H1 (cell line): ENCODE results near the gene ITPK1. TPM values are rescaled to one million over a fixed set of nuclear protein-coding genes. Genes with fewer than 3 reads are reported as not detected.

Experiments used
- CTCF ChIA-PET: fragments of 300-600 bp; sonication (Branson Sonifier 250); formaldehyde crosslinking; loops from one replicate; lab custom pipeline; 2021; ENCODE audit not compliant: partially characterized antibody; lab: Charles Lee
- POLR2A ChIA-PET: fragments of 300-600 bp; sonication (Branson Sonifier 250); formaldehyde crosslinking; loops from one replicate; lab custom pipeline; 2021; ENCODE audit warnings: inconsistent platforms; ENCODE audit not compliant: partially characterized antibody; lab: Charles Lee
- DNase-seq, 2 experiments: peaks; one replicate each; pipeline versions ENCODE4 v3.0.0 to v3.0.0-alpha.2; 2010 to 2022; ENCODE audit warnings: low spot score in 2 of 2, low read depth in 1 of 2, mixed read lengths in 1 of 2
- FAIRE-seq: peaks from 2 replicates; lab custom pipeline; 2011; peaks lifted over from hg19 to GRCh38; lab: Jason Lieb, UNC
- H2AFZ ChIP-seq: 2 replicates; pipeline ENCODE4 v1.8.1; 2012; ENCODE audit warnings: low read length, inconsistent platforms
- H2AK5ac ChIP-seq: 2 replicates; pipeline ENCODE4 v1.6.1; 2013; ENCODE audit warnings: low read depth, low read length
- H2BK120ac ChIP-seq: replicated peaks from 2 replicates; pipeline ENCODE3; 2013; ENCODE audit warnings: low read depth, low read length, inconsistent platforms
- H2BK12ac ChIP-seq: 2 replicates; pipeline ENCODE4 v1.6.1; 2013; ENCODE audit warnings: low read depth, low read length
- H2BK15ac ChIP-seq: 2 replicates; pipeline ENCODE4 v1.6.1; 2013; ENCODE audit warnings: low read length
- H2BK20ac ChIP-seq: 2 replicates; pipeline ENCODE4 v1.6.1; 2013; ENCODE audit warnings: low read length
- H2BK5ac ChIP-seq: 2 replicates; pipeline ENCODE4 v1.6.1; 2013; ENCODE audit warnings: low read depth, low read length
- H3K14ac ChIP-seq: 2 replicates; pipeline ENCODE4 v1.6.1; 2013; ENCODE audit warnings: inconsistent platforms; ENCODE audit not compliant: insufficient read length
- H3K18ac ChIP-seq: 2 replicates; pipeline ENCODE4 v1.6.1; 2013; ENCODE audit warnings: low read length; ENCODE audit errors: extremely low read depth
- H3K23ac ChIP-seq: 2 replicates; pipeline ENCODE4 v1.6.1; 2013; ENCODE audit warnings: inconsistent platforms; ENCODE audit not compliant: insufficient read length
- H3K23me2 ChIP-seq: 2 replicates; pipeline ENCODE4 v1.6.1; 2013; ENCODE audit warnings: low read depth, low read length
- H3K27ac ChIP-seq: 2 replicates; pipeline ENCODE4 v1.6.1; 2011; ENCODE audit warnings: low read depth, low read length, inconsistent platforms
- H3K27me3 ChIP-seq, 4 experiments: replicated peaks in 1 of 4; 1 replicate in 1 of 4; 2 replicates in 3 of 4; pipeline versions ENCODE4 v1.6.1 to v1.8.1; 2011 to 2013; ENCODE audit warnings: low read length in 3 of 4, mild to moderate bottlenecking in 3 of 4, inconsistent platforms in 2 of 4, mixed read lengths in 2 of 4, moderate library complexity in 1 of 4; ENCODE audit not compliant: control insufficient read depth in 3 of 4, insufficient read depth in 3 of 4; ENCODE audit errors: extremely low read depth in 1 of 4
- H3K36me3 ChIP-seq, 4 experiments: 2 replicates each; pipeline versions ENCODE4 v1.6.1 to v1.8.1; 2011 to 2013; ENCODE audit warnings: mild to moderate bottlenecking in 4 of 4, low read length in 3 of 4, moderate library complexity in 2 of 4, control low read depth in 1 of 4, inconsistent platforms in 1 of 4; ENCODE audit not compliant: insufficient read depth in 4 of 4, control insufficient read depth in 2 of 4
- H3K4ac ChIP-seq: replicated peaks from 2 replicates; pipeline ENCODE3; 2013; ENCODE audit warnings: low read length, low read depth, mixed read lengths, inconsistent platforms; ENCODE audit not compliant: insufficient read length
- H3K4me1 ChIP-seq, 4 experiments: replicated peaks in 1 of 4; 1 replicate in 1 of 4; 2 replicates in 3 of 4; pipeline versions ENCODE4 v1.6.1 to v1.8.1; 2011 to 2013; ENCODE audit warnings: low read length in 3 of 4, inconsistent platforms in 2 of 4, mixed read lengths in 1 of 4; ENCODE audit not compliant: insufficient read depth in 4 of 4, control insufficient read depth in 3 of 4
- H3K4me2 ChIP-seq, 2 experiments: 2 replicates each; pipeline versions ENCODE4 v1.6.1 to v1.8.1; 2011 to 2013; ENCODE audit warnings: low read depth in 2 of 2, low read length in 2 of 2, control low read depth in 1 of 2, inconsistent platforms in 1 of 2, mild to moderate bottlenecking in 1 of 2; ENCODE audit not compliant: insufficient read depth in 1 of 2
- H3K4me3 ChIP-seq, 4 experiments: fragments of 200-600, 300-600 bp in 1 of 4; sonication (generic), shearing (Covaris generic), sonication (Bioruptor Twin) in 1 of 4; 2 replicates each; pipeline versions ENCODE4 v1.5.1 to v1.8.1; 2011 to 2016; ENCODE audit warnings: low read length in 4 of 4, low read depth in 3 of 4, control low read depth in 2 of 4, inconsistent platforms in 2 of 4, mild to moderate bottlenecking in 2 of 4, mixed read lengths in 1 of 4, moderate library complexity in 1 of 4; ENCODE audit not compliant: insufficient read depth in 2 of 4; ENCODE audit errors: extremely low read depth in 1 of 4
- H3K56ac ChIP-seq: replicated peaks from 2 replicates; pipeline ENCODE3; 2013; ENCODE audit warnings: low read depth, mild to moderate bottlenecking, mixed read lengths, low read length, inconsistent platforms; ENCODE audit not compliant: insufficient read length
- H3K79me1 ChIP-seq: 2 replicates; pipeline ENCODE4 v1.6.1; 2013; ENCODE audit warnings: low read depth, low read length, control low read depth
- H3K79me2 ChIP-seq, 2 experiments: 2 replicates each; pipeline versions ENCODE4 v1.6.1 to v1.8.1; 2012 to 2013; ENCODE audit warnings: low read length in 2 of 2, mild to moderate bottlenecking in 2 of 2, inconsistent platforms in 1 of 2; ENCODE audit not compliant: insufficient read depth in 2 of 2, control insufficient read depth in 1 of 2
- H3K9ac ChIP-seq, 4 experiments: replicated peaks in 1 of 4; 1 replicate in 1 of 4; 2 replicates in 3 of 4; pipeline versions ENCODE4 v1.6.1 to v1.8.1; 2011 to 2013; ENCODE audit warnings: low read depth in 3 of 4, low read length in 3 of 4, control low read depth in 2 of 4, mild to moderate bottlenecking in 2 of 4, moderate library complexity in 2 of 4, inconsistent platforms in 1 of 4; ENCODE audit errors: extremely low read depth in 1 of 4
- H3K9me3 ChIP-seq, 2 experiments: 2 replicates each; pipeline versions ENCODE4 v1.6.1 to v1.8.1; 2012 to 2013; ENCODE audit warnings: mild to moderate bottlenecking in 2 of 2, moderate library complexity in 2 of 2, control low read depth in 1 of 2, inconsistent platforms in 1 of 2, low read depth in 1 of 2, low read length in 1 of 2, mixed read lengths in 1 of 2; ENCODE audit not compliant: insufficient read depth in 2 of 2
- H4K20me1 ChIP-seq, 2 experiments: replicated peaks in 1 of 2; 2 replicates each; pipeline versions ENCODE3 to v1.8.1; 2011 to 2013; ENCODE audit warnings: inconsistent platforms in 2 of 2, low read length in 2 of 2, mild to moderate bottlenecking in 1 of 2; ENCODE audit not compliant: insufficient read depth in 2 of 2, control insufficient read depth in 1 of 2
- H4K5ac ChIP-seq: 2 replicates; pipeline ENCODE4 v1.6.1; 2013; ENCODE audit warnings: low read length, low read depth, mixed read lengths, inconsistent platforms; ENCODE audit not compliant: insufficient read length
- H4K8ac ChIP-seq: 2 replicates; pipeline ENCODE4 v1.8.0; 2013; ENCODE audit warnings: mild to moderate bottlenecking, moderate library complexity, low read length, inconsistent platforms; ENCODE audit not compliant: insufficient read depth; ENCODE audit errors: extremely low read depth
- H4K91ac ChIP-seq: replicated peaks from 2 replicates; pipeline ENCODE3; 2013; ENCODE audit warnings: low read length, mixed read lengths, inconsistent platforms; ENCODE audit not compliant: insufficient read length
- CEBPB ChIP-seq: IDR thresholded peaks from 2 replicates; pipeline ENCODE4 v1.6.1; 2012; ENCODE audit warnings: low read depth, low read length
- CREB1 ChIP-seq: IDR thresholded peaks from 2 replicates; pipeline ENCODE4 v1.6.1; 2012; ENCODE audit warnings: inconsistent platforms
- CTCF ChIP-seq, 3 experiments: IDR thresholded peaks; 1 replicate in 2 of 3; 2 replicates in 1 of 3; pipeline versions ENCODE4 v1.5.1 to v1.6.1; 2011; ENCODE audit warnings: low read length in 3 of 3, mild to moderate bottlenecking in 3 of 3, inconsistent platforms in 2 of 3, low read depth in 1 of 3, moderate library complexity in 1 of 3; ENCODE audit not compliant: insufficient read depth in 1 of 3; ENCODE audit errors: control extremely low read depth in 1 of 3
- NRF1 ChIP-seq: IDR thresholded peaks from 2 replicates; pipeline ENCODE4 v1.6.1; 2011; ENCODE audit warnings: mild to moderate bottlenecking, low read depth, low read length, improper control_type of control experiment
- POLR2A ChIP-seq, 2 experiments: IDR thresholded peaks; 1 replicate in 1 of 2; 2 replicates in 1 of 2; pipeline ENCODE4 v1.6.1; 2011; ENCODE audit warnings: low read depth in 2 of 2, low read length in 2 of 2, mild to moderate bottlenecking in 2 of 2; ENCODE audit errors: control extremely low read depth in 1 of 2
- RFX5 ChIP-seq: IDR thresholded peaks from 2 replicates; pipeline ENCODE4 v1.6.1; 2011; ENCODE audit warnings: low read depth, low read length, improper control_type of control experiment, borderline replicate concordance
- SP2 ChIP-seq: IDR thresholded peaks from 2 replicates; pipeline ENCODE4 v1.6.1; 2012; ENCODE audit warnings: mild to moderate bottlenecking, low read length, inconsistent platforms
- SP4 ChIP-seq: IDR thresholded peaks from 2 replicates; pipeline ENCODE4 v1.6.1; 2012; ENCODE audit warnings: low read length, inconsistent platforms
- TAF7 ChIP-seq: optimal IDR thresholded peaks from 2 replicates; pipeline ENCODE3; 2011; ENCODE audit warnings: low read depth, mild to moderate bottlenecking, inconsistent platforms, low read length, moderate library complexity, borderline replicate concordance
- TEAD4 ChIP-seq: IDR thresholded peaks from 2 replicates; pipeline ENCODE4 v1.6.1; 2012; ENCODE audit warnings: low read depth, low read length, inconsistent platforms, mixed read lengths
- WGBS, 2 experiments: shearing (Covaris generic) in 1 of 2; methylation state at CpG; one replicate each; pipeline versions ENCODE4 v1.1.6 to v1.1.7; 2013 to 2015; ENCODE audit warnings: low lambda C conversion rate in 2 of 2, mixed read lengths in 2 of 2, inconsistent platforms in 1 of 2, low coverage in 1 of 2, missing lambda C conversion rate in 1 of 2; ENCODE audit not compliant: insufficient replicate concordance in 2 of 2, insufficient coverage in 1 of 2, insufficient read length in 1 of 2; ENCODE audit errors: extremely low coverage in 1 of 2, missing lambda C conversion rate in 1 of 2; 5-methylcytosine and 5-hydroxymethylcytosine counted together
- polyA plus RNA-seq, 7 experiments: library from polyadenylated mRNA; depleted of rRNA in 3 of 7; stranded (reverse) in 5 of 7; unstranded in 2 of 7; fragments of >200 nt in 5 of 7; fragments of 200-250 nt in 2 of 7; gene quantifications; 1 replicate in 5 of 7; 2 replicates in 1 of 7; 4 replicates in 1 of 7; pipeline versions ENCODE4 v1.2.1 to v1.2.3, GENCODE V29; 2011 to 2013; ENCODE audit warnings: missing spikeins in 2 of 7, mixed read lengths in 2 of 7
- total RNA-seq: library from RNA; stranded (reverse); fragmentation: NEBNext Ultra II Directional; extraction: Animal tissue kit (Norgen Biotek cat#: 25700); gene quantifications from 2 replicates; pipeline ENCODE4 v1.2.1, GENCODE V29; 2021

Gene ITPK1
- total and polyA plus RNA-seq, 2 of the 8 experiments (the other 6 are each of a cell fraction or from before 2014, with no cell fraction given): 108 to 143 TPM

- no peaks in the 10 kb centered on the region for H3K9me3 ChIP-seq
- no peak overlapping the region for H2AK5ac ChIP-seq
- no peak overlapping the region for H3K4me2 ChIP-seq
- H3K27ac ChIP-seq: no peak overlapping the region
- no peaks in the 10 kb centered on the region for H3K23me2 ChIP-seq
- H2BK120ac ChIP-seq: no peak overlapping the region
- POLR2A ChIA-PET: interaction anchor here (1.1 kb wide), 1 partner anchor 9 kb away, joined by 3 read pairs; no protein-coding TSS in a partner anchor
- no peaks in the 10 kb centered on the region for H3K27me3 ChIP-seq
- no peak overlapping the region for H4K91ac ChIP-seq
- peaks cover 0 to 4% (median 0%) of the 10 kb centered on the region in 4 experiments; a peak in 1 of 8 replicates for H3K36me3 ChIP-seq
- H4K20me1 ChIP-seq: peaks cover 7 to 22% of the 10 kb centered on the region in 2 experiments
- peaks cover 23% of the 10 kb centered on the region for H3K79me1 ChIP-seq
- peaks cover 0 to 17% (median 9%) of the 10 kb centered on the region in 4 experiments; a peak in 6 of 7 replicates for H3K4me1 ChIP-seq
- 93% methylated on average over 18 of the region's 20 CpGs; no CpG with 5 or more reads in 1 of the 2 experiments for WGBS, 2 experiments
- CTCF ChIA-PET: interaction anchor here (1.0 to 2.0 kb wide), 5 partner anchors 9 to 91 kb away, joined by 3 to 9 read pairs (median 5); no protein-coding TSS in a partner anchor
- H2AFZ ChIP-seq: no peak overlapping the region
- H2BK5ac ChIP-seq: peak overlapping the region; percentile 12; the same call in 1 of the 2 replicates
- no peak overlapping the region for H3K56ac ChIP-seq
- no peak overlapping the region for H3K4ac ChIP-seq
- no peak overlapping the region for H3K14ac ChIP-seq
- no peak overlapping the region for H2BK12ac ChIP-seq
- FAIRE-seq: no peak
- no peak overlapping the region for H3K23ac ChIP-seq
- no peak overlapping the region for H2BK20ac ChIP-seq
- no peak for DNase-seq
- no peak overlapping the region; the same call in 1 of the 2 replicates for H4K8ac ChIP-seq
- no peak overlapping the region for H3K4me3 ChIP-seq
- H3K79me2 ChIP-seq: peaks cover 0 to 69% of the 10 kb centered on the region in 2 experiments; a peak in 2 of 4 replicates
- H3K18ac ChIP-seq: no peak overlapping the region
- H4K5ac ChIP-seq: no peak overlapping the region
- H2BK15ac ChIP-seq: no peak overlapping the region
- no peak overlapping the region for H3K9ac ChIP-seq
- TF ChIP-seq TAF7 (no peak), CEBPB (no peak), NRF1 (no peak), SP4 (no peak), RFX5 (no peak), CREB1 (no peak), CTCF (IDR thresholded peaks at IDR 0.05; ENCODE audit: control extremely low read depth in 1 of 3, insufficient read depth in 1 of 3, low read depth in 1 of 3, low read length in 3 of 3) (no peak), TEAD4 (no peak), SP2 (no peak), POLR2A (IDR thresholded peaks at IDR 0.05; ENCODE audit: control extremely low read depth in 1 of 2, low read depth in 2 of 2, low read length in 2 of 2) (no peak)
These were observed 101.4 kb downstream of the ITPK1 start for GRCh38 chr14:93014058-93015023.
